KMS-11 (cell line): ENCODE results near the gene RBM20.
A peak's percentile ranks its signal among the peaks of the same experiment; 100 is the strongest.

ENCODE experiments used
- H2AFZ ChIP-seq: fragments of 200-600 bp; sonication (generic); 2 replicates; pipeline ENCODE4 v1.6.1; 2016; ENCODE audit warnings: antibody characterized with exemption, mixed run types, low read depth
- H3K27ac ChIP-seq: fragments of 200-600 bp; sonication (generic); 2 replicates; pipeline ENCODE4 v1.6.1; 2016; ENCODE audit warnings: mild to moderate bottlenecking, mixed run types
- H3K27me3 ChIP-seq: fragments of 200-600 bp; sonication (generic); 2 replicates; pipeline ENCODE4 v1.6.1; 2017; ENCODE audit warnings: mild to moderate bottlenecking, low read depth, mixed run types, moderate library complexity; ENCODE audit not compliant: insufficient read depth
- H3K36me3 ChIP-seq: fragments of 200-600 bp; sonication (generic); 2 replicates; pipeline ENCODE4 v1.6.1; 2017; ENCODE audit warnings: mild to moderate bottlenecking, mixed run types; ENCODE audit not compliant: insufficient read depth
- H3K4me1 ChIP-seq: fragments of 200-600 bp; sonication (generic); 2 replicates; pipeline ENCODE4 v1.6.1; 2016; ENCODE audit warnings: mild to moderate bottlenecking, low read depth, mixed run types; ENCODE audit not compliant: poor library complexity, severe bottlenecking
- H3K4me2 ChIP-seq: fragments of 200-600 bp; sonication (generic); 2 replicates; pipeline ENCODE4 v1.7.0; 2016; ENCODE audit warnings: mild to moderate bottlenecking, mixed run types
- H3K4me3 ChIP-seq: fragments of 200-600 bp; sonication (generic); IDR thresholded peaks from 2 replicates; pipeline ENCODE4 v1.6.1; 2017; ENCODE audit warnings: low read depth, low read length, mixed read lengths; ENCODE audit not compliant: insufficient read depth
- H3K79me2 ChIP-seq: fragments of 200-600 bp; sonication (generic); 2 replicates; pipeline ENCODE4 v1.6.1; 2016; ENCODE audit warnings: low read depth, mixed run types; ENCODE audit not compliant: insufficient read depth
- H3K9ac ChIP-seq: fragments of 200-600 bp; sonication (generic); 2 replicates; pipeline ENCODE4 v1.6.1; 2016; ENCODE audit warnings: mild to moderate bottlenecking, mixed run types
- H4K20me1 ChIP-seq: fragments of 200-600 bp; sonication (generic); 2 replicates; pipeline ENCODE4 v1.6.1; 2016; ENCODE audit warnings: mild to moderate bottlenecking, mixed run types; ENCODE audit not compliant: insufficient read depth
- CTCF ChIP-seq: fragments of 200-600 bp; sonication (generic); conservative IDR thresholded peaks from 2 replicates; pipeline ENCODE4 v1.6.1; 2017; ENCODE audit warnings: low read depth, mild to moderate bottlenecking, antibody characterized with exemption, low read length, moderate library complexity, mixed read lengths

RBM20 gene

GRCh38 chr10:110867807-110868465, 223.8 kb downstream of the RBM20 start:
- H2AFZ ChIP-seq = no peak overlapping the region
- no peak overlapping the region for H3K9ac ChIP-seq
- H4K20me1 ChIP-seq = no peaks in the 10 kb centered on the region
- H3K79me2 ChIP-seq = 0 out of 2 replicates have a peak, but pooled peaks cover under 1% of the 10 kb centered on the region
- H3K4me2 ChIP-seq = no peak overlapping the region
- TF ChIP-seq CTCF = no peak
- no peaks in the 10 kb centered on the region for H3K36me3 ChIP-seq
- no peak overlapping the region for H3K27ac ChIP-seq
- H3K4me1 ChIP-seq = peaks cover 14% of the 10 kb centered on the region
- no peaks in the 10 kb centered on the region for H3K27me3 ChIP-seq
- H3K4me3 ChIP-seq = no peak overlapping the region

- H3K4me3 ChIP-seq = no peak overlapping the region
- no peak overlapping the region for H3K4me2 ChIP-seq
- no peak overlapping the region for H2AFZ ChIP-seq
- peaks cover 10% of the 10 kb centered on the region; the same call in 1 of the 2 replicates for H3K79me2 ChIP-seq
- TF ChIP-seq CTCF = no peak
- no peaks in the 10 kb centered on the region for H3K27me3 ChIP-seq
- no peaks in the 10 kb centered on the region for H4K20me1 ChIP-seq
- H3K4me1 ChIP-seq = peaks cover 25% of the 10 kb centered on the region
- no peak overlapping the region for H3K9ac ChIP-seq
- no peaks in the 10 kb centered on the region for H3K36me3 ChIP-seq
- H3K27ac ChIP-seq = no peak overlapping the region
These were observed 224.8 kb downstream of the RBM20 start for GRCh38 chr10:110868981-110869380.

GRCh38 chr10:110870823-110871297, 226.7 kb downstream of the RBM20 start:
- Histone ChIP-seq H3K36me3 (no peaks in the 10 kb centered on the region), H3K4me1 (peaks cover 26% of the 10 kb centered on the region), H4K20me1 (no peaks in the 10 kb centered on the region), H3K9ac (peak overlapping the region; percentile 87; the same call in 1 of the 2 replicates), H3K4me3 (no peak overlapping the region), H3K27me3 (no peaks in the 10 kb centered on the region), H3K4me2 (peak overlapping the region; percentile 74), H2AFZ (peak overlapping the region; percentile 63; the same call in 1 of the 2 replicates), H3K27ac (peak overlapping the region; percentile 67), H3K79me2 (peaks cover 12% of the 10 kb centered on the region; the same call in 1 of the 2 replicates)
- no peak for TF ChIP-seq CTCF

- H3K79me2 ChIP-seq = peaks cover 12% of the 10 kb centered on the region; the same call in 1 of the 2 replicates
- peak within 1 kb of the TSS; percentile 87 for H3K9ac ChIP-seq
- H2AFZ ChIP-seq = peak within 1 kb of the TSS; percentile 63
- H3K27ac ChIP-seq = peak within 1 kb of the TSS; percentile 67
- no peak for TF ChIP-seq CTCF
- peaks cover 26% of the 10 kb centered on the region for H3K4me1 ChIP-seq
- H3K4me2 ChIP-seq = peak within 1 kb of the TSS; percentile 92
- no peak within 1 kb of the TSS for H3K4me3 ChIP-seq
- no peaks in the 10 kb centered on the region for H4K20me1 ChIP-seq
- no peaks in the 10 kb centered on the region for H3K36me3 ChIP-seq
- H3K27me3 ChIP-seq = no peaks in the 10 kb centered on the region
These were observed 227.4 kb downstream of the RBM20 start, which contains the start of gene PDCD4 for GRCh38 chr10:110871298-110872084. TSS of gene PDCD4 (plus strand) at chr10:110871928. CDS start at chr10:110876028, 4,100 bp downstream.
